OCI-LY1 (cell line): ENCODE measurements around the gene NLRP9.
"Not testable (repeated sequence)": the region's sequence is repeated elsewhere in the genome, so short reads cannot be mapped to it uniquely, and the experiment has no call there.

Experiments used
- CTCF ChIP-seq: fragments of 200-600 bp; sonication (generic), shearing (Covaris generic); IDR thresholded peaks from 2 replicates; pipeline ENCODE4 v1.5.1; 2017; ENCODE audit warnings: mild to moderate bottlenecking, antibody characterized with exemption, low read length, moderate library complexity, mixed read lengths
- EZH2 ChIP-seq: fragments of 200-600 bp; sonication (generic), shearing (Covaris generic); IDR thresholded peaks from 2 replicates; pipeline ENCODE4 v1.8.0; 2017; ENCODE audit warnings: borderline replicate concordance, mixed run types, mild to moderate bottlenecking, antibody characterized with exemption, low read length, moderate library complexity, mixed read lengths

- TF ChIP-seq CTCF, EZH2: not testable (repeated sequence)
Measured at GRCh38 chr19:55758797-55759196, 20.6 kb upstream of the NLRP9 start, which contains the start of gene RFPL4A.
